ENCODE data around the gene HTRA3.

- no peak for TF ChIP-seq POLR2A (IDR thresholded peaks at IDR 0.05)
- no peak for TF ChIP-seq CTCF (IDR thresholded peaks at IDR 0.05)
Observed at GRCh38 chr4:8296491-8296890, 26.9 kb downstream of the HTRA3 start.
